GM18507 (cell line): Measurements from ENCODE around the gene C11orf86.
"Not testable (repeated sequence)": the region's sequence is repeated elsewhere in the genome, so short reads cannot be mapped to it uniquely, and the experiment has no call there.

Source experiments
- DNase-seq: peaks from one replicate; pipeline ENCODE4 v3.0.0; 2011; ENCODE audit warnings: low read depth; ENCODE audit not compliant: insufficient read length; ENCODE audit errors: extremely low spot score
- FAIRE-seq: peaks from 2 replicates; lab custom pipeline; 2011; peaks lifted over from hg19 to GRCh38; lab: Jason Lieb, UNC

C11orf86 gene

GRCh38 chr11:66974724-66975404, at the start of gene C11orf86:
Gene C11orf86 (plus strand): TSS chr11:66975304. CDS start chr11:66975363, 59 bp downstream.
- no peak for DNase-seq
- no peak for FAIRE-seq

- no peak for DNase-seq
- no peak for FAIRE-seq
These were observed 45.4 kb upstream of the C11orf86 start for GRCh38 chr11:66929753-66930152.

- FAIRE-seq: no peak
These were observed 42.6 kb upstream of the C11orf86 start for GRCh38 chr11:66932543-66932942.

GRCh38 chr11:66933531-66933930, 41.6 kb upstream of the C11orf86 start:
- FAIRE-seq (no peak), DNase-seq (no peak)

More at GRCh38 chr11:66932543-66932942, 42.6 kb upstream of the C11orf86 start:
- no peak for DNase-seq

GRCh38 chr11:66934950-66935779, 39.9 kb upstream of the C11orf86 start:
- no peak for FAIRE-seq
- DNase-seq: no peak

- FAIRE-seq (no peak), DNase-seq (no peak)
These were observed 38.8 kb upstream of the C11orf86 start for GRCh38 chr11:66936311-66936711.

GRCh38 chr11:66937193-66937733, 37.8 kb upstream of the C11orf86 start:
- FAIRE-seq: no peak

GRCh38 chr11:66938582-66939135, 36.4 kb upstream of the C11orf86 start:
- FAIRE-seq (no peak), DNase-seq (no peak)

More at GRCh38 chr11:66937193-66937733, 37.8 kb upstream of the C11orf86 start:
- DNase-seq: no peak

- no peak for FAIRE-seq
- no peak for DNase-seq
These were observed 25.0 kb upstream of the C11orf86 start for GRCh38 chr11:66950112-66950535.

- DNase-seq: no peak
- no peak for FAIRE-seq
These were observed 24.0 kb upstream of the C11orf86 start for GRCh38 chr11:66951135-66951534.

- FAIRE-seq (no peak), DNase-seq (no peak)
These were observed 23.2 kb upstream of the C11orf86 start for GRCh38 chr11:66951927-66952337.

- FAIRE-seq: no peak
- DNase-seq: no peak
These were observed 21.8 kb upstream of the C11orf86 start for GRCh38 chr11:66953081-66953833.

GRCh38 chr11:66956689-66957290, 18.3 kb upstream of the C11orf86 start:
- FAIRE-seq (no peak), DNase-seq (no peak)

GRCh38 chr11:66957971-66958231, 17.2 kb upstream of the C11orf86 start:
- FAIRE-seq: no peak
- no peak for DNase-seq

- peak; percentile 79 for DNase-seq
- peak; percentile 72 for FAIRE-seq
These were observed 16.7 kb upstream of the C11orf86 start, which contains the start of gene PC for GRCh38 chr11:66958232-66958955. Gene PC (minus strand): TSS chr11:66958383. CDS start chr11:66872159, 86,224 bp downstream.

GRCh38 chr11:66958956-66959274, 16.2 kb upstream of the C11orf86 start:
- DNase-seq (no peak), FAIRE-seq (no peak)

GRCh38 chr11:66961691-66962213, 13.4 kb upstream of the C11orf86 start:
- DNase-seq, FAIRE-seq: not testable (repeated sequence)

- no peak for DNase-seq
- FAIRE-seq: no peak
These were observed 12.9 kb upstream of the C11orf86 start for GRCh38 chr11:66962247-66962646.
